Suppressor macrophage treated with lipopolysaccharide for 4 hours (primary cell): Measurements from ENCODE around the gene DGKQ.
A peak's percentile ranks its signal among the peaks of the same experiment; 100 is the strongest.
"Not testable (repeated sequence)": the region's sequence is repeated elsewhere in the genome, so short reads cannot be mapped to it uniquely, and the experiment has no call there.

Experiments
- DNase-seq: peaks from one replicate; pipeline ENCODE4 v3.0.0-alpha.2; 2020

Gene DGKQ

DNA sequence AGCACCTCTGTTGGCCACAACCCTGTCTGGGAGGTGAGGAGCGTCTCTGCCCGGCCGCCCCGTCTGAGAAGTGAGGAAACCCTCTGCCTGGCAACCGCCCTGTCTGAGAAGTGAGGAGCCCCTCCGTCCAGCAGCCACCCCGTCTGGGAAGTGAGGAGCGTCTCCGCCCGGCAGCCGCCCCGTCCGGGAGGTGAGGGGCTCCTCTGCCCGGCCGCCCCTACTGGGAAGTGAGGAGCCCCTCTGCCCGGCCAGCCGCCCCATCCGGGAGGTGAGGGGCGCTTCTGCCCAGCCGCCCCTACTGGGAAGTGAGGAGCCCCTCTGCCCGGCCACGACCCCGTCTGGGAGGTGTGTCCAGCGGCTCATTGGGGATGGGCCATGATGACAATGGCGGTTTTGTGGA lies 2.6 kb upstream of the DGKQ start:
- not testable (repeated sequence) for DNase-seq

DNA sequence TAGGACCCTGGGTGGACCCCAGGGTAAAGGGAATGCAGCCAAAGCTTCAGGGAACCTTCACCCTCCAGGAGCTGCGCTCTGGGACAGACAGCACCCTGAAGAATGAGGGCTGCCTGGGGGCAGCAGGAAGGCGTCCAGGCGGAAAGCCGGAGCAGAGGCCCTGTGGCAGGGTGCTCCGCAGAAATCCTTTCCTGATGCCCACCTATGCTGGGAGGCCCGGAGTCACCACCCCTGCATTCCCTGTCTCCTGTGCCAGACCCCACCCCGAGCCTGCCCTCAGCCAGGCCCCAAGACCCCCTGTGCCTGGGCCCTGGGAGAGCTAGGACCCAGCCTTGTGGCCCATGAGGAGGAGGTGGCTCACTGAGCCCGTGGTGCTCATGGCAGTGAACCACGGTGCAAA lies 1.3 kb upstream of the DGKQ start:
- no peak for DNase-seq

DNA sequence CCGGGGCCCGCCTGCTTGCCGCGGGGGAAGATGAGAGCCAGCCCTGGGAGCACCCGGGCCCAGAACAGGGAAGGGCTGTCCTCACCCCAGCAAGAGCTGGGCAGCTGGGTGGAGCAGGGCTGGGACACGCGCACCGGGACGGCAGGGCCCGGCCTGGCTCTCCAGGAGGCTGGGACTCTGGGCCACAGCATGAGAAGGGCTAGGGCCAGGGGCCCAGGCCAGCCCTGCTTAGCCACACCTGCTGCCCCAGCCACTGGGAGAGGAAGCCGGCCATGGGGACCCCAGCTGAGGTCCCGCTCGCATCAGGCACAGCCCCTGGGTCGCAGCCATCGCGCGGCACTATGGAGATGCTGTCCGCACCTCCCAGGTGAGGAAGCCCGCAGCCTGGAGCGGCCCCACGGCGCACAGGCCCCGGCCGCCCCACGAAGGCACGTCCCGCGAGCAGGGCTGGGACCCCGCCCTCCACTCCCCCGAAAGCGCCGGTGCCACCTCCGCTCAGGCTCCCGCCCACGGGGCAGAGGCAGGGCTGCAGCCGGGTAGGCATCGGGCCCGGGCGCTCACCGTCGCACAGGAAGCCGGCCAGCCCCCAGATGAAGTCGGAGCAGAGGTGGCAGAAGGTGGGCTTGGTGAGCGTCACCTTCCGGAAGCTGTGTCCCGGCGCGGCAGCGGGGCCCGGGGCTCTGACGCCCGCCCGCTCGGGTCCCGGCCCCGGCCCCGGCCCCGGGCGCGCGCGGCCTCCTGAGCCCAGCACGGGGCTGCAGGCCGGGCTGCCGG lies 531 bp downstream of the DGKQ start:
- peak; percentile 24 for DNase-seq

DNA sequence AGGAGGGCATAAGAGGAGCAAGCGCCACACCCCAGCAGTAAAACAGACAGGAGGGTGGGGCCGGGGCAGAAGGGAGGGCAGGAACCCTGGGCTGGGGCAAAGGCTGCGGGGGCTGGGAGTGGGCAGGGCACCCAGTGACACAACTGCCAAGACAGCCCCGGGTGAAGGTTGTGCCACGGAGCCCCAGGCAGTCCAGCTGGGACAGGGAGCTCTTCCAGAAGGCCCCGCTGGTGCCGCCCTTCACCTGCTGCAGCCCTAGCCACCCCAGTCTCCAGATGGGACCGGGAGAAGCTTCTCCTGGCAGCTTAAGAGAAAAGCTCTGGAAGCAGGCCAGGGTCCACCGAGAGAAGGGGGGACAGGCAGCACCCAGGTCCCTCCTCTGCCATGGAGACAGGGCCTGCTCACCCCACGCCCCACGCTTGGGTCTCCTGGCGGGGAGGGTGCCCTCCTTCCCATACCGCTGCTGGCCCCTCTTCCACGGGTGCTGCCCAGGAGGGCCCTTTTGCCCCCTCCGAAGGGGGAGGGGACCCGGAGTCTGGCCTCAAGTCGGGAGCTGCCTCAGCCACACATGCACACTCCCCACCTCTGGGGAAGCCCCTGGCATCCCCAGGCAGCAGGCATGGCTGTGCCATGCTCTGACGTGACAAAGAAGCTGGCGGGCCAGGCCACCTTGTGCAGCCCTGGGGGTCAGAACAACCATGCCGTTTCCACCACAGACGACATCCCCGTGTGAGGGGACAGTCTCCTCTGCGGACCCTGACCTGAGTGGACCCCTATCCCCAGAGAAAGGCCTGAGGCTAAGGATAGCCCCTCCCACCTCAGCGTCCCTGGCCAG lies 1.5 kb downstream of the DGKQ start:
- no peak for DNase-seq

DNA sequence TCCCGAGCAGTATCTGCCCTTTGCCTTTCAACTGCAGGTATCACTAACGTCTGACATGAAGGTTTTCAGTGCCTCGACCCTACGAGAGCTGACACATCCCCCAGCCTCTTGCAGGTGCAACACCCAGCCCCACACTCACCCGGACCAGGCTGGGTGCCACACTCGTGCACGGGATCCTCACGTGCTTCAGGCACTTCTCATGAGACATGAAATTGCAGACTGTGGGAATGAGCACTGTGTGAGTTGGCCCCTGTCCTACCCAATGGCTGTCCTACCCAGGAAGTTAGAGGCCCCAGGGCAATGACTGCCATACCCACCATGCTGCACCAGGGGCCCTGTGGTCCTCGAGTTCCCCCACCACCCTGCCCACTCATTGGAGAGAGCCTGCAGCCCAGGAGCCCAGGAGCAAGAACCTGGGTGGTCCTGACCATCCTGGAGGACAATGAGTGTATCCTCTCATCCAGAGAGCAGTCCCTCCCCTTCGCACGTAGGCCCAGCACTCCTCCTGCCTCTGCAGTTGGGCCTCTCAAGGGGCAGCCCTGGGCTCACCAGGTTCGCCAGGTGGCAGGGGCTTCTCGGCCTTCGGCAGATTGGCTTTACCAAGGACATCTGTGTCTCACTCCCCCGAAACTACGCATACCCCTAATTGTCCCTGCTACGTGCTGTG lies 2.4 kb downstream of the DGKQ start:
- DNase-seq: no peak

DNA sequence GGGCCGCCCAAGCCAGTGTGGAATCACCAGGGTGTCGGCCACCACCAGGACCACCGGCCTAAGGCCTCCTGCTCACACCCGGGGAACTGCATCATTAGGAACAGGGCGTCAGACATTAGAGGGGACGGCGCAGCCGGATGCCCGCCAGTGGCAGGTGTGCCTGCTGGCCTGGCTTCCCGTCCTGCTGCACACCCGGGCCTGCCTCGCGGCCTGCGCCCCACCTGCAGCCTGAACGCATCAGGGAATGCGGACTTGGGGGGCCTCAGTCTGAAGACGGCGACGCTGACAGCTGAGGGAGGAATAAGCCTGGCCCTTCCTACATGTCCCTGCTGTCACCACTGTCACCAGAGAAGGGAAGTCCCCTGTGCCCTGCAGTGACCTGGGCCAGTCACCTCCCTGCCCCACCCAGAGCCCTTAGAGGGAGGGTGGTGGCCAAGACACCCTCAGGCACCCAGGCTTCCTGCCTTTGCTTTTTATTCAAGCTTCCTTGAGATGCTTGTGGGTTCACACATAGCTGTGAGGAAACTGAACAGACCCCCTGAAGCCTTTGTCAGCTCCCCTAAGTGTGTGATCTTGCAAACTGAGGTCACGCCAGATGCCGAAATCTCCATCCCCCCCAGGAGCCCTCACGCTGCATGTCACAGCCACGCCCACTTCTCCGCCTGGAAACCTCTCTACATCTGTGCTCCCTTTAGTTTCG lies 3.2 kb downstream of the DGKQ start:
- no peak for DNase-seq

DNA sequence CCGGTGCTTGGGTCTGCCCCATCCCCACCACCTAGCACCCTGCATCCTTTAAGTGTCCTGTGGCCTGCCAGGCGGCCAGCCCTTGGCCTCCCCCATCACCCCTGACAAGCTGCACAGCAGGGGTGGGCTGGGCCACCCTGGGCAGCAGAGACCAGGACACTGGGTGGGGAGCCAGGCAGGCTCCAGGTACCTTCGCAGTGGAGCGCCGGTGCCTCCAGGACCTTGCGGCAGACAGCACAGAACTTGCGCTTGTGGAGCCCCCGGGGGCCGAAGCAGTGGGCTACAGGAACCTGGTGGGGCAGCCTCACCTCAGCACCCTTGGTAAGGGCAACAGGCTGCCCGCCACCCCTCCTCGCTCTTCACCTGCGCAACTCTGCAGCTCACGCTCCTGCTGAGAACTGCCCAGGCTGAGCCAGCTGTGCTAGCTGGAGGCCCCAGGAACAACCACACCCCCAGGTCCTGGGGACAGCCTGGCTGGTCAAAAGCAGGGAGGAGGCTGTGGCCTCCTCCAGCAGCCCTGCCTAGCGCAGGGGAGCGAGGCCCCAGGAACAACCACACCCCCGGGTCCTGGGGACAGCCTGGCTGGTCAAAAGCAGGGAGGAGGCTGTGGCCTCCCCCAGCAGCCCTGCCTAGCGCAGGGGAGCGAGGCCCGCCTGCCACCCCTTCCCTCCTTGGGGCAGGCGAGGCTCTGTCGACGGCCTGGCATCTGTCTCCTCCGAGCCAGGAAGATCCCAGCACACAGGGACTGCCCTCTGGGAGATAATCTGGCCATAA lies 4.6 kb downstream of the DGKQ start:
- DNase-seq: no peak

DNA sequence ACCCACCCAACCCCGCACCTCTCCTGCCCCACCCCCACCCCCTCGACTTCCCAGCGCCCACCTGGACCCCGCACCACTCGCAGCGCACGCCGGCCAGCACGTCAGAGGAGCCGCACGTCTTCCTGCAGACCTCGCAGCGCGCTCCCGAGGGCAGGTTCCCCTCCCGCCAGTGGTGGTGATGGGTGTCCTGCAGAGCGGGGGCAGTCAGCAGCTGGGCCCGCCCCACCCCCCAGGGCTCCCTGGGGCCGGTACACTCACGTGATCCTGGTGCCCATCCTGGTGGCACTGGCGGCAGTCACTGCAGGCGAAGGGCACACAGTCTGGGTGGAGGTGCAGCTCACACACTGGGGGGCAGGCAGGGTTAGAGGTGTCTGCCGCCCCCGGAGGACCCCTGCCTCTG lies 5.1 kb downstream of the DGKQ start:
- no peak for DNase-seq

DNA sequence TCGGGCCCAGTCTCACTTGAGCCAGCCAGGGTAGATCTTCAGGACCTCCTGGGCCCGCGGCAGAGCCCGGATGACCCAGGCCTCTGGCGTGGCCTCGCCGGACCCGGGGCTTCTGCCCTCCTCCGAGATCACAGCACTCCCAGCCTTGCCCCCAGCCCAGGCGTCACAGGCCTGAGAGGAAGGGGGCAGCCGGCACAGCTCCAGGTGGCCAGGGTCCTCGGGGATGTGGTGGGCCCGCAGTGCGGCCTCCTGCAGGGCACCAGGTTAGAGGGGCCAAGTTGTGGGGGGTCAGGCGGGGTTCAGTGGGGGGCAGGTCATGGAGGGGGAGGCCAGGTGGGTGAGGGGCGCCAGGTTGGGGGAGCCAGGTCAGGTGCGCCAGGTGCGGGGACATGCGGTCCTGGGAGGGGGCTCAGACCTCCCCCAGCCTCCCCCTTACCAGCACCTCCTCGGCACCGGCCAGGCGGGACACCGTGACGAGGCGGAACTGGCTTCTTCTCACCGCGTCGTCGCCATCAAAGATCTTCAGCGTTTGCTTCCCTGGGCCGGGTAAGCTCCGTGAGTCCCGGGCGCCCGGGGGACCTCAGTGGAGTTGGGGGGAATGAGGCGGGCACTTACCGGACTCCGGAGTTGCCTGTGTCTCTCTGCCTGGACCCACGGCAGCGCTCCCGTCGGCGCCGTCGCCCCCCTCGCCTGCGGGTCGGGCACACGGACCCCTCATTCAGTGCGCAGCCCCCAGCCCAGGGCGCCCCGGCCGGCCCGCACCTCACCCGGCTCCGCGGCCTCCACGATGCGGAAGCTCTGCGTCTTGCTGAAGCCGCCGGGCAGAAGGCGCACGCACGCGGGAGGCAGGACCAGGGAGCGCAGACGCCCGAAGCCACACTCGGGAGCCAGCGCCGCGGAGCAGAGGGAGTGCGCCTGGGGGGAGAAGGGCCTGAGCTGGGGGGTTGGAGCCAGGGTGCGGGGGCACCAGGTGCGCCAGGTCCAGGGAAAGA lies 6.0 kb downstream of the DGKQ start:
- DNase-seq: peak; percentile 10

DNA sequence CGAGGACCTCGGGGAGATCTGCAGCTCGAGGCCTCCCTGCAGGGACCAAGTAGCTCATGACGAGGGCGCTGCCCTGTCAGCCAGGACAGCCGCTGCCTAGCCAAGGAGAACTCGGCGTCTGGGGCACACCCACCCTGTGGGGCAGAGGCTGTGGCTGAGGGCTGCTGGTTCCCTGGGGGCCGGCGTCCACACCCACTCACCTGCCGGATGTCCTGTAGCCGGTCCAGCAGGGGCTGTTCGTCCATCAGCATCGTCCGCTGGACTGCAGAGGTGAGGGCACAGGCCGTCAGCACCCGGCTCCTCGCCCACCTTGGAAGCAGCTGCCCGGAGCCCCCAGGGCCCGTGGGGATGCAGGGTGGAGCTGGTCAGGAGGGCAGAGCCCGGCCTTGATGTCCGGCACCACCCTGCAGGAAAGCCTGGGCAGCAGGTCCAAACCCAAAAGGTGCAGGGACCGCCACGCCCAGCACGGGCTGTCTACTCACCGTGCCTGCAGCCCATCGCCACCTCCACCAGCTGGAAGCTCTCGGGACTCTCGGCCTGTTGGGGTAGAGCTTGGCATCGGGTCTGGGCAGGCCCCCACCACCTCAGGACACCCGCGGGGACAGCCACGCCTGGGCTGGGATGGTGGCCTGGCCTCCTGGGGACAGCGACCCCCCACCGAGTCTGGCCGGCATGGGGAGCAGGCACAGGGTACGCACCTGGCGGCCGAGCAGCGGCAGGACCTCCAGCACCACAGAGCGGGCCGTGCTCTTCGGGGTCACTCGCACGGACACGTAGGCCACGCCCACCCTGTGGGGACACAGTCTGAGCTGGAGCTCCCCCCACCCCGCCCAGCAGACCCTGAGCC lies 6.9 kb downstream of the DGKQ start:
- DNase-seq: no peak

DNA sequence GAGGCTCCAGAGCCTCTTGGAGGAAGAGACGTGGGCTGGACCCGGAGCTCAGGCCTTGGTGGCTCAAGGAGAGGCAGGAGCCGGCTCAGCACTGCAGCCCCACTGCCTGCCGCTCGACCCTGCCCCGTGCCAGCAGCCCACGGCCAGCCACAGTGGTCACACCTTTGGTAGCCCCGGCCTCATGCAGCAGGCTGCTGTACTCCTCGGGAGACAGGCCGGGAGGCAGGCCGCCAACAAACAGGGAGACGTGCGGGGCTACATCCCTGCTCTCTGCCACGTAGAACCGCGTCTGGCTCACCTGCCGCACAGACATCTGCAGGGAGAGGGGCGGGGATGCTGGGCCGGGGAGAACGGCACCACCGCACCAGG lies 7.6 kb downstream of the DGKQ start:
- no peak for DNase-seq

DNA sequence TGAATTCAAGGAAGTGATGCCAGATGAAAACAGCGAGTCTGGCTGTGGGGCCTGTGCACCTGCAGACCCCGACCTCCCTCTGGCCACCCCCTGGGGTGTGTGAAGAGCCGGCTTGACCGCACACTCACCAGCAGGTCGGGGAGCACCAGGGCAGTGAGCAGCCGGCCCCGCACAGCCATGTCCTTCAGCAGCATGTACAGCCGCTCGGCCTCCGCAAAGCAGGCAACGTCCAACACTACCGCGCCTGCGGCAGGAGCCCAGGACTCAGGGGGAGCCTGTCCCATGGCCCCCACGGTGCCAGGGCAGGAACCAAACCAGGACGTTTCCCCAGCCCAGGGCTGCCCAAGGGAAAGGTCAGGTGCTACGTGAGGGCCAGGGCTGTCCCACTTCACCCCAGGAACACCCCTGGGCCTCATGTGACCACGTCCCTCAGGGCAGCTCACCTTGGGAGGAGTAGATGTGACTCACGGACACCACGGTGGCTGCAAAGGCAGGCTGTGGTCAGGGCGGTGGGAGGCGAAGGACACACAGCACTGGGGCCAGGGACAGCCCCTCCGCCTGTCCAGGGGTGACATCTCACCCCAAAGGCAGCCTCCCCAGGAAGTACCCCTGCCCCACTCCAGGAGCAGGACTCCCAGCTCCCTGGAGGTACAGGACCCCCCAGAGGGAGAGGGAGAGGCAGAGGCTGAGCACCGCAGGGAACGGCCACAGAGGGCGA lies 8.2 kb downstream of the DGKQ start:
- DNase-seq: no peak

DNA sequence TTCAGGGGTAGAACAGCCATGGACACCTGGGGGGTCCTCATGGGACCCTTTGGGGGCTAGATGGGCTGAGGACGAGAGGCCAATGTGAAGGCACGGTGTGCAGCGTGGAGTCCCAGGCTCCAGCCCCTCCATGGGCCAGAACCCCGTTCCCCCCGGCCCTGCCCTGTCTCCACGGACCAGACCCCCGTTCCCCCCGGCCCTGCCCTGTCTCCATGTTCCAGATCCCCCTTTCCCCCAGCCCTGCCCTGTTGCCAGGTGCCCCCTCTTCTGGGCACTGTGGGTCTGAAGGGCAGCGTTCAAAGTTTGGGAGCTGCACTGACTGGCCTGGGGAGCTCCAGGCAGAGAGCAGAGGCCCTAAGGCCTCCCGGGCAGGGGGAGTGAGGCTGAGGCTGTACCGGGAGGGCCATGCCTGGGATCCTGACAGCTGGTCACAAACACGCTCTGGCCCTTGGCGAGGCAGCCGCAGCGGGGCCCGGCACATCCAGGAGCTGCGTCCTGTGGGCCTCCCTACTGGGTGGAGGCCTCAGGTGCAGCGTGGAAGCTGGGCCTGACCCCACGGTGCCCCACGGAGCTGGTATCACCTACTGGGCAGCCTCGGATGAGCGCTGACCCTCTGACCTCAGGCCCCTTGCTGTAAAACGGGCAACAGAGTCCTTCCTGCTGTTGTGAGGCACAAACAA lies 8.9 kb downstream of the DGKQ start:
- DNase-seq: no peak

DNA sequence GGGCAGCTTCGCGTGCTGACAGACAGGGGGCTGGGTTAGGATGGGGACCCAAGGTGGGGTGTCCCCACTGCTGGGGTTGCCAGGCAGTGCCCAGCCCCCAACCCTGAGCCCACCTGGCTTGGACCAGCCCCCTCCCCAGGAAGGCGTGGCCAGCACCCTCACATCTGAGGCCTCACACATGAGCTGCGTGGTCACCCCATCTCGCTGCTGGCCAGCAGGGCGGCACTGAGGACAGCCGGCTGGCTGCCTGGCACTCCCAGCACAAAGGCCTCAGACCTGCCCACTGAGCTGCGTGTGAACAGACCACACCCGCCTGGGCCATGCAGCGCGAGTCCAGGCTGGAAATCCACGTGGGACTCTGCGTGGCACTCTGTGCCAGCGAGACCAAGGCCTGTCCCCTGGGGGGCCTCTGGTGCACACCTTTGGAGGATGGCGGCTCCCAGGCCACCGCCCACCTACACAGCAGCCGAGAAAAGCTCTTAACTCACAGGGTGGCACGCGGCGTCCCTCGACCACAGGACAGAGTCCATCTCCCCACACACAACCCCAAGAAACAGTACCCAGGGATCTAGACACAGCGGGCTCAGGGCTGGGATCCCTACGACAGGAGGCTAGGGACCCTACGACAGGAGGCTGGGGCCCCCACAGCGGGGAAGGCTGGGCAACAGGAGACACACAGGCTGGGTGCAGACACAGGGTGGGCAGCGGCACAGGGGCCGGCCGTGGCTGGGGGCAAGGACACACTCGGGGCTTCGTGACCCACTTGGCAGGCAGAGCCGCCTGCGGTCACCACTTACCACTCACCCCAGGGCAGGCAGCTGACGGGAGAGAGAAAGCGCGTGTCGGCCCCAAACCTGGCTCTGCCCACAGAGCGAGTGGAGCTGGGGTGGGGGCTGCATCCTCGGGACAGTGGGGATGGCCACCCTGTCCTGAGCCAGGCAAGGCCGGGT lies 9.8 kb downstream of the DGKQ start:
- no peak for DNase-seq

DNA sequence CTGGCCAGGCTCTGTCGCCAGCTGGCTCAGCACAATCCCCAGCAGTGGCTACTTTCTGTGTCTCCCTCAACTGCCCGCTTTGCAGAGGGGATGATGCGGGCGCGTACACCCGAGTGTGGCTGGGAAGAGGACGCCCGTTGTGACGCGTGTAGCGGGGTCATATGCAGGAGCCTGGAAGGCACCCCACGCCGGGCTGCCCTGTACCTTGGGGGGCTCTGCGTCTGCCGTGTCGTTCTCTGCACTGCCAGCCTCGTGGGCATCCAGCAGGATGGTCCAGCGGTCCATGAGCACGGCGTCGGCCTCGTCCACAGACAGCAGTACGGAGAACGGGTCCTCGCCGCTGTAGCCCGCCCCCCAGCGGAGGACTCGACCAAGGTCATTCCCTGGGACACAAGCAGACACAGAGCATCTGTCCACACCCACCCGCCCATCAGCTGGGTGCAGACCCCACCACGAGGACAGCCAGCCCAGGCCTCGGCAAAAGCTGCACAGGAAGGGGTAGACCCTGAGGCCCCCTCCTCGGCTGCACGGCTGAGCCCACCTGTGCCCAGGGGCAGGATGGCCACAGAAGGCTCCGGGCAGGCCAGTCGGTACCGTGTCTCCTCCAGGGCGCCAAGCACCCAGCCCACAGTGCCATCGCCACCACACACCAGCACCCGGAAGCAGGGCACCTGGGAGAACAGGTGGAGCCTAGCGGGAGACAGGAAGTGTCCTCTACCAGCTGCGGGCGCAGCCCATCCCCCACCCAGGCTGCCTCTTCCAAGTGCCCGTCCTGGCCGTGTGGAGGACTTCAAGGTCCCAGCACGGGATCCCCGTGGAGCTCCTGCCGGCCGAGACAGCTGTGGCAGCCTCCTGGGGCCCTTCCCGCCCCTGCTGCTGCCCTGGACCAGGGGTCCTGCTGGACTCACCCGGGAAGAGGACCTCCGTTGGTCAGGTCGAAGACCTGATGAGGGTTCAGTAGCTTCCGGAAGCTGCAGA lies 10.8 kb downstream of the DGKQ start:
- no peak for DNase-seq
